DND-41 (cell line): ENCODE data around the gene ZDHHC15.

ENCODE experiments used
- CTCF ChIP-seq: IDR thresholded peaks from 2 replicates; pipeline ENCODE4 v1.5.1; 2012; ENCODE audit warnings: borderline replicate concordance, low read length, moderate library complexity, mild to moderate bottlenecking; ENCODE audit not compliant: poor library complexity, severe bottlenecking; ENCODE audit errors: extremely low read depth
- EZH2 ChIP-seq: IDR thresholded peaks from 3 replicates; pipeline ENCODE4 v1.6.1; 2012; ENCODE audit warnings: borderline replicate concordance, low read depth, mild to moderate bottlenecking, moderate library complexity, low read length, inconsistent platforms; ENCODE audit not compliant: severe bottlenecking

- no peak for TF ChIP-seq CTCF
- TF ChIP-seq EZH2 = no peak
Measured at GRCh38 chrX:75483933-75484332, 38.9 kb downstream of the ZDHHC15 start.
